H9 (cell line): ENCODE results near the gene TEX28. TPM values are rescaled to one million over a fixed set of nuclear protein-coding genes. Genes with fewer than 3 reads are reported as not detected.

Experiments
- DNase-seq: peaks from one replicate; pipeline ENCODE4 v3.0.0-alpha.2; 2017
- H2AFZ ChIP-seq: one replicate; pipeline ENCODE4 v1.6.1; 2013; ENCODE audit warnings: mild to moderate bottlenecking, low read length, control low read depth, moderate library complexity
- H2AK5ac ChIP-seq: 2 replicates; pipeline ENCODE4 v1.6.1; 2013; ENCODE audit warnings: low read length, control low read depth, mixed read lengths; ENCODE audit not compliant: insufficient read length
- H2BK120ac ChIP-seq: one replicate; pipeline ENCODE4 v1.6.1; 2013; ENCODE audit warnings: low read depth, mild to moderate bottlenecking, low read length, control low read depth, inconsistent platforms; ENCODE audit not compliant: poor library complexity, severe bottlenecking
- H2BK12ac ChIP-seq: 2 replicates; pipeline ENCODE4 v1.6.1; 2013; ENCODE audit warnings: low read length, control low read depth, mixed read lengths, low read depth; ENCODE audit not compliant: insufficient read length
- H2BK15ac ChIP-seq: 2 replicates; pipeline ENCODE4 v1.6.1; 2013; ENCODE audit warnings: low read depth, low read length, control low read depth
- H2BK20ac ChIP-seq: one replicate; pipeline ENCODE4 v1.6.1; 2013; ENCODE audit warnings: low read depth, mild to moderate bottlenecking, low read length, control low read depth, inconsistent platforms; ENCODE audit not compliant: poor library complexity, severe bottlenecking
- H2BK5ac ChIP-seq: 2 replicates; pipeline ENCODE4 v1.6.1; 2013; ENCODE audit warnings: low read length, control low read depth, mixed read lengths; ENCODE audit not compliant: insufficient read length
- H3K14ac ChIP-seq: 2 replicates; pipeline ENCODE4 v1.6.1; 2013; ENCODE audit warnings: low read length, control low read depth; ENCODE audit not compliant: insufficient read depth
- H3K18ac ChIP-seq: 2 replicates; pipeline ENCODE4 v1.6.1; 2013; ENCODE audit warnings: low read depth, mild to moderate bottlenecking, mixed read lengths, low read length, control low read depth; ENCODE audit not compliant: insufficient read length
- H3K23ac ChIP-seq: 2 replicates; pipeline ENCODE4 v1.6.1; 2013; ENCODE audit warnings: low read length, control low read depth, mixed read lengths, low read depth; ENCODE audit not compliant: insufficient read length
- H3K23me2 ChIP-seq: 2 replicates; pipeline ENCODE4 v1.6.1; 2013; ENCODE audit warnings: low read depth, mild to moderate bottlenecking, mixed read lengths, low read length, control low read depth; ENCODE audit not compliant: insufficient read length, poor library complexity, severe bottlenecking
- H3K27ac ChIP-seq: 2 replicates; pipeline ENCODE4 v1.5.1; 2013; ENCODE audit warnings: low read length, control low read depth, mixed read lengths, low read depth; ENCODE audit not compliant: insufficient read length
- H3K27me3 ChIP-seq: 2 replicates; pipeline ENCODE4 v1.6.1; 2013; ENCODE audit warnings: low read length, control low read depth, inconsistent platforms; ENCODE audit not compliant: insufficient read depth
- H3K4ac ChIP-seq: 2 replicates; pipeline ENCODE4 v1.6.1; 2013; ENCODE audit warnings: low read depth, mild to moderate bottlenecking, control low read depth, inconsistent platforms, low read length, moderate library complexity
- H3K4me1 ChIP-seq: 2 replicates; pipeline ENCODE4 v1.6.1; 2013; ENCODE audit warnings: low read length, control low read depth, inconsistent platforms; ENCODE audit not compliant: insufficient read depth
- H3K4me2 ChIP-seq: 2 replicates; pipeline ENCODE4 v1.6.1; 2013; ENCODE audit warnings: low read length, control low read depth, mixed read lengths; ENCODE audit not compliant: insufficient read length, insufficient read depth
- H3K56ac ChIP-seq: 2 replicates; pipeline ENCODE4 v1.6.1; 2013; ENCODE audit warnings: low read depth, mild to moderate bottlenecking, mixed read lengths, low read length, control low read depth; ENCODE audit not compliant: insufficient read length
- H3K79me1 ChIP-seq: 2 replicates; pipeline ENCODE4 v1.6.1; 2013; ENCODE audit warnings: low read depth, mild to moderate bottlenecking, moderate library complexity, low read length, control low read depth, inconsistent platforms; ENCODE audit not compliant: insufficient read depth, poor library complexity, severe bottlenecking
- H3K79me2 ChIP-seq: 2 replicates; pipeline ENCODE4 v1.6.1; 2013; ENCODE audit warnings: low read length, control low read depth, inconsistent platforms; ENCODE audit not compliant: insufficient read depth
- H3K9ac ChIP-seq: 2 replicates; pipeline ENCODE4 v1.6.1; 2013; ENCODE audit warnings: low read length, control low read depth, mixed read lengths; ENCODE audit not compliant: insufficient read length; ENCODE audit errors: extremely low read depth
- H3K9me3 ChIP-seq: one replicate; pipeline ENCODE4 v1.6.1; 2013; ENCODE audit warnings: low read depth, low read length, inconsistent platforms; ENCODE audit not compliant: control insufficient read depth
- H3T11ph ChIP-seq: one replicate; pipeline ENCODE4 v1.6.1; 2013; ENCODE audit warnings: mild to moderate bottlenecking, low read length, control low read depth, inconsistent platforms
- H4K20me1 ChIP-seq: one replicate; pipeline ENCODE4 v1.6.1; 2013; ENCODE audit not compliant: control insufficient read depth, insufficient read length, insufficient read depth
- H4K5ac ChIP-seq: 2 replicates; pipeline ENCODE4 v1.6.1; 2013; ENCODE audit warnings: low read depth, mild to moderate bottlenecking, mixed read lengths, low read length, control low read depth; ENCODE audit not compliant: insufficient read length
- H4K8ac ChIP-seq: replicated peaks from 2 replicates; pipeline ENCODE4 v1.6.1; 2013; ENCODE audit warnings: low read length, control low read depth, mixed read lengths, low read depth; ENCODE audit not compliant: insufficient read length
- H4K91ac ChIP-seq: 2 replicates; pipeline ENCODE4 v1.6.1; 2013; ENCODE audit warnings: low read depth, mild to moderate bottlenecking, moderate library complexity, mixed read lengths, low read length, control low read depth; ENCODE audit not compliant: insufficient read length
- H3K27ac Mint-ChIP-seq, 3 experiments: 2 replicates in 2 of 3; 3 replicates in 1 of 3; pipeline ENCODE4 v1.8.0; 2020 to 2021; ENCODE audit warnings: mixed read lengths in 3 of 3, mild to moderate bottlenecking in 1 of 3, moderate library complexity in 1 of 3
- H3K27me3 Mint-ChIP-seq: 2 replicates; pipeline ENCODE4 v1.8.0; 2021; ENCODE audit warnings: low read depth, mild to moderate bottlenecking, moderate library complexity, mixed read lengths
- H3K36me3 Mint-ChIP-seq, 3 experiments: 2 replicates in 2 of 3; 3 replicates in 1 of 3; pipeline ENCODE4 v1.8.0; 2020 to 2021; ENCODE audit warnings: low read depth in 3 of 3, mixed read lengths in 3 of 3; ENCODE audit not compliant: insufficient read depth in 1 of 3
- H3K4me1 Mint-ChIP-seq, 2 experiments: 2 replicates each; pipeline ENCODE4 v1.8.0; 2020; ENCODE audit warnings: mixed read lengths in 2 of 2
- H3K4me3 Mint-ChIP-seq, 2 experiments: 2 replicates in 1 of 2; 3 replicates in 1 of 2; pipeline ENCODE4 v1.8.0; 2020 to 2021; ENCODE audit warnings: mild to moderate bottlenecking in 2 of 2, mixed read lengths in 2 of 2, moderate library complexity in 1 of 2
- H3K9me3 Mint-ChIP-seq, 2 experiments: 2 replicates in 1 of 2; 3 replicates in 1 of 2; pipeline ENCODE4 v1.8.0; 2020; ENCODE audit warnings: mild to moderate bottlenecking in 2 of 2, mixed read lengths in 2 of 2, moderate library complexity in 1 of 2
- CTCF ChIP-seq: fragments of 200-600 bp; sonication (generic); conservative IDR thresholded peaks from 3 replicates; pipeline ENCODE4 v1.8.0; 2021; ENCODE audit warnings: antibody characterized with exemption, mild to moderate bottlenecking
- WGBS: extraction: QIAGEN DNeasy Blood & Tissue Kit; methylation state at CpG from one replicate; pipeline ENCODE4 v1.1.7; 2013; ENCODE audit warnings: missing lambda C conversion rate, low lambda C conversion rate, mixed read lengths; ENCODE audit not compliant: insufficient read length; ENCODE audit errors: extremely low coverage; 5-methylcytosine and 5-hydroxymethylcytosine counted together
- total RNA-seq: library from RNA; stranded (reverse); gene quantifications from 2 replicates; pipeline ENCODE4 v1.2.1, GENCODE V29; 2021

The TEX28 gene
- total RNA-seq, 1 experiment from 2014 or later, result not detected

- Histone ChIP-seq H3K14ac (no peak overlapping the region), H3T11ph (no peak overlapping the region), H2BK15ac (no peak overlapping the region), H3K79me1 (no peaks in the 10 kb centered on the region), H2BK20ac (no peak overlapping the region), H2BK12ac (no peak overlapping the region), H2AK5ac (no peak overlapping the region), H3K79me2 (no peaks in the 10 kb centered on the region), H4K8ac (no peak overlapping the region), H4K91ac (no peak overlapping the region), H3K4me1 (no peaks in the 10 kb centered on the region), H3K9ac (no peak overlapping the region), H3K27ac (no peak overlapping the region), H3K9me3 (peaks cover 28% of the 10 kb centered on the region), H3K18ac (no peak overlapping the region), H4K5ac (no peak overlapping the region), H3K23ac (no peak overlapping the region), H2BK120ac (no peak overlapping the region), H3K56ac (no peak overlapping the region), H3K27me3 (no peaks in the 10 kb centered on the region), H3K4ac (no peak overlapping the region), H3K23me2 (no peaks in the 10 kb centered on the region), H3K4me2 (no peak overlapping the region), H2AFZ (no peak overlapping the region), H2BK5ac (no peak overlapping the region), H4K20me1 (no peaks in the 10 kb centered on the region)
- no peak for TF ChIP-seq CTCF
- no peak for DNase-seq
- Mint-ChIP-seq H3K4me1 (peaks cover 6% of the 10 kb centered on the region in 2 experiments), H3K27ac (no peak overlapping the region), H3K36me3 (peaks cover 0 to 8% (median 5%) of the 10 kb centered on the region in 3 experiments; a peak in 4 of 7 replicates), H3K4me3 (no peak overlapping the region), H3K9me3 (peaks cover 67 to 71% of the 10 kb centered on the region in 2 experiments), H3K27me3 (peaks cover 11% of the 10 kb centered on the region)
- no CpG with 5 or more reads among the region's 9 CpGs for WGBS
Observed at GRCh38 chrX:154333116-154333515, 38.2 kb upstream of the TEX28 start.
